ENCODE data around the gene TBC1D19.

TBC1D19 gene

GRCh38 chr4:26566133-26566532, 17.8 kb upstream of the TBC1D19 start:
- peak; percentile 31 for DNase-seq (ENCODE audit: low read depth)
- H3K4me3 ChIP-seq (ENCODE audit: low read depth, low read length), result no peak overlapping the region
- TF ChIP-seq CTCF (IDR thresholded peaks at IDR 0.05; ENCODE audit: control insufficient read depth, extremely low read depth, insufficient read depth), result no peak

DNA sequence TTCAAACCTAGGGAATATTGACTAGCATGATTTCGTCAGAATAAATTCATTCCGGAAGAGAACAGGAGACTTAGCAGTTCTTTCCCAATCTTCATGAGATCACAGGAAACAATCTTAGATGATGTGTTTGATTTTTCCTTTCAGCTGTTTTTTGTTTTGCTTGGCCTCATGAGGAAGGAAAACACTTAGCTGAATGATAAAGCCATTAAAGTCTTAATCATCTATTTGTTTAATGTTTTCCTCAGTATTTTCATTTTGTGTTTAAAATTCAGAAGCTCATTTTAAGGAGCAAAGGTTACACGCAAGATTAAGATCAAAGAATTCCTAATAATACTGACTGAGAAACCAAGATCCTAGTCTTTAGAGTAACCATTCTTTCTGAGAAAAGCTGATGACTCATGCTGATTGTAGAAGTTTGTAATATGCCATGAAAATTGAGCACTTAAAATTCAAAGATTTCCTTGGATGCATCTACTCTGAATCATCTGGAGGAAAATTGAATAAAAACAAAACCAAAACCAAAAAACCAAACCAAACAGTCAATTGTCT, 15.4 kb upstream of the TBC1D19 start:
- H3K4me3 ChIP-seq (ENCODE audit: low read depth, low read length), result no peak overlapping the region
- no peak for TF ChIP-seq CTCF (IDR thresholded peaks at IDR 0.05; ENCODE audit: control insufficient read depth, extremely low read depth, insufficient read depth)
- DNase-seq (ENCODE audit: low read depth), result no peak

DNA sequence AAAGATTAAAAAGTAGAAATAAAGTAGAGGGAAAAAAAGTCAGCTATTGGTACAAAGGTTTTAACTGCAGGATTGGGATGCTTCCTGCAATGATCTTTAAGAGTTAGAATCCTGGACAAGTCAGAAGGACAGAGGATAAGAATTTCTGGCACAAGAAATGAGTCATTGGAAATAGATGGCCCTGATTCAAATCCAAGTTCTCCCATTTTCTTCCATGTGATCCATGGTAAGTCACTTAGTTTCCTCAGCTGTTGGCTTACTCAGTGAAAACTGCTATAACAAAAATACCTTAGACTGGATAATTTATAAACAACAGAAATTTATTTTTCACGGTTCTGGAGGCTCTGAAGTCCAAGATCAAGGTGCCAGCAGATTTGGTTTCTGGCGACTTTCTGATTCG, 13.3 kb upstream of the TBC1D19 start:
- no peak for TF ChIP-seq CTCF (IDR thresholded peaks at IDR 0.05; ENCODE audit: control insufficient read depth, extremely low read depth, insufficient read depth)
- no peak for DNase-seq (ENCODE audit: low read depth)
- H3K4me3 ChIP-seq (ENCODE audit: low read depth, low read length), result no peak overlapping the region

DNA sequence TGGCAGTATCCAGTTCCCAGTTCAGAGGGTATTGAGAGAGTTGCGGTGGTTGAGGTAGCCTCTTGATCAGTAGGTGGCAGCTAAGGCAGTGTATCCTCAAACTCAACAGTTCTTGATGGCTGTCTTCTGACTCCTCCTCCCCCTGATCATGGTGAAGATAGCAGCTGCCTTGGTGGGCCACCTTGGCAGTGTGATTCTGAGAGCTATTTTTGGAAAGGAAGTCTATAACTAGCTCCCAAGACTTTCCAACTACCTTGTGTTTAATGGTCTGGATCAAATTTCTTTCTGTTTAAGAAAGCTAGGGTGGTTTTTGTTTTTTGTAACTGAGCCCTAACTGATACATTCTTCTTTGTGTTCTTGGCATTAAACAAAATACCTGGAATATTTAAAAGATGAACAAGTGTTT, 10.5 kb upstream of the TBC1D19 start:
- H3K4me3 ChIP-seq (ENCODE audit: low read depth, low read length), result no peak overlapping the region
- DNase-seq (ENCODE audit: low read depth), result no peak
- no peak for TF ChIP-seq CTCF (IDR thresholded peaks at IDR 0.05; ENCODE audit: control insufficient read depth, extremely low read depth, insufficient read depth)

DNA sequence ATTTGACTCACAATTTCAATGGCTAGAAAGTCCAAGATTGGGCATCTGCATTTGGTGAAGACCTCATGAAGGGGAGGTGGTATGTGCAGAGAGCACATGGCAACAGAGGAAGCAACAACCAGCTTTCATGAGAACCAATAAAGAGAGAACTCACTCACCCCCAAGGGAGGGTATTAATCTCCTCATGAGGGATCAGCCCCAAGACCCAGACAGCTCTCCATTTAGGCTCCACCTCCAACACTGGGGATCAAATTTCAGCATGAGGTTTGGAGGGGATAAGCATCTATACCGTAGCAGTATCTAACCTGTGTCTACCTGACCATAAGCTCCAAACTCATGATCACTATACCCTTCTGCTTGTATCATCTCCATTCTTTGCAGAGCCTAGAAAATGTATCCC, 9.3 kb upstream of the TBC1D19 start:
- no peak for TF ChIP-seq CTCF (IDR thresholded peaks at IDR 0.05; ENCODE audit: control insufficient read depth, extremely low read depth, insufficient read depth)
- no peak overlapping the region for H3K4me3 ChIP-seq (ENCODE audit: low read depth, low read length)
- DNase-seq (ENCODE audit: low read depth), result no peak

DNA sequence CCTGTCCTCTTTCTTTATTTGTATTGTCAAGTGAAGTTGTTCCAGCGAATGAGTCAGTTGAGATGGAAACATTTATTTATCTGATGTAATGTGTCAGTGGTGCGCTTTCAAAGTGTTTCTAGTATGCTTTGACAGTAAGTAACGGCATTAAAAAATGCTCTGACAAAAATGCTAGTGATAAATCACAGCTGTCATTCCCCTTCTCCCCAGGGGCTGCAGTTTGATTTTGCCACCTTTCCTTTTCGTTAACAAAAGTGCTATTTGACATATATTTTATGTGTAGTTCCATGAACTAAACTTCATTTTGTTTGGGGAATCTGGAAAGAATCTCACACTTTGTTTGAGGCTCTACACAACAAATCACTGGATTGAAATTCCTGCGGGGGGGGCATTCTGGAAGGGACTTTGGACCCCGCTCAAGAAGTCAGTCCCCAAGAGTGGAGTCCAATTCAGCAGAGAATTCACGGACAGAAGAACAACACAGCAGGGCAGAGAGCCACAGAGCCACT, 7.6 kb upstream of the TBC1D19 start:
- H3K4me3 ChIP-seq (ENCODE audit: low read depth, low read length), result no peak overlapping the region
- no peak for DNase-seq (ENCODE audit: low read depth)
- no peak for TF ChIP-seq CTCF (IDR thresholded peaks at IDR 0.05; ENCODE audit: control insufficient read depth, extremely low read depth, insufficient read depth)

DNA sequence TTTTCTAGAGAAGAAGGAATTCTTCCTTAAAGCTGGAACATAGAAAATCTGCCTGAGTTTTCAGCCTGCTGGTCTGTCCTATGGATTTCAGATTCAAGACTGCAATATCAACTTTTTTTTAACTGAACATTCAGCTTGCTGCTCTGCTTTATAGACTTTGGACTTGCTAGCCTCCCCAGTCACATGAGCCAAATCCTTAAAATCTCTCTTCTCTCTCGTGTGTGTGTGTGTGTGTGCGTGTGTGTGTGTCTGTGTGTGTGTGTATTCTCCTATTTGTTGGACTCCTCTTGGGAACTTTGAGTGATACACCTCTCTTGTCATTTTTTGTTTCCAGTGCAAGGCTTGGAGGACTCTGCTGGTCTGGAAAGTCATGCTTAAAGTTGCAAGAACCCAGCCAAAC, 6.8 kb upstream of the TBC1D19 start:
- no peak for DNase-seq (ENCODE audit: low read depth)

More for the DNA sequence above, 6.8 kb upstream of the TBC1D19 start:
- H3K4me3 ChIP-seq (ENCODE audit: low read depth, low read length), result no peak overlapping the region
- no peak for TF ChIP-seq CTCF (IDR thresholded peaks at IDR 0.05; ENCODE audit: control insufficient read depth, extremely low read depth, insufficient read depth)

Data from LNCaP clone FGC (cell line).